ENCODE measurements around the gene PTPRE.

Gene PTPRE

DNA sequence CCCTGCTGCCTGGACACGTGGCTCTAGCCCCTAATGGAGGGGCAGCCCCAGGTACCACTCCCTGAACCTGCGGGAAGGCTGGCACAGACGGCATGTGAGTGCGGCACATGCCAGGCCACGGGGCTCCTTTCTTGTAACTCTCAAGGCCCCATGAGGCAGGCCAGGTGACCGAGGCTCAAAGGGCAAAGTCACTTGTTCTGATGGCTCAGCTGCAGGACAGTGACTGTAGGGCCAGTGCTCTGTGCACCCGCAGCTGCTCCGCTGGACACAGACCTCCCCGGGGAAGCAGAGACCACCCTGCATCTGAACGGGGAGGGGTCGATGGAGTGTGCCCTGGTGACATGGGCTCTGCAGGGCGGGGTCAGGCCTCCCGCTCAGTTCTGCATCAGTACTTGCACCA is 55.3 kb downstream of the PTPRE start:
- no peak for DNase-seq

DNA sequence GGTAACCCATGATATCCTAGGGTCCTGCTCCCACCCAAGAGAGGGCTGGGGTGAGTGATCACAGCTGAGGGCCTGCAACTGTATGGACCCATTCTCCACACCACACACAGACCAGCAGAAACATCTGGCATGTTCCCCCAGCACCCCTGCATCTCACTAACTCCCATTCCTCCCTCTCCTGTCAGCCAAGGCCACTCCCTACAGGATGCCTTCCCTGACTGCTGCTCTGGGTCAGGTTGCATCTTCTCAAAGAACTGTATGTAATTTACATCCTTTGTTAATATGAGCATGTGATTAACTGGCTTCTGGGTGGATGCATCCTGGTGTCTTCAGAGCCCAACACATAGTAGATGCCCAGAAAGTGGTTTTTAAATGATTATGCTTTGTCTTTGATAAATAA is 56.2 kb downstream of the PTPRE start:
- no peak for DNase-seq

DNA sequence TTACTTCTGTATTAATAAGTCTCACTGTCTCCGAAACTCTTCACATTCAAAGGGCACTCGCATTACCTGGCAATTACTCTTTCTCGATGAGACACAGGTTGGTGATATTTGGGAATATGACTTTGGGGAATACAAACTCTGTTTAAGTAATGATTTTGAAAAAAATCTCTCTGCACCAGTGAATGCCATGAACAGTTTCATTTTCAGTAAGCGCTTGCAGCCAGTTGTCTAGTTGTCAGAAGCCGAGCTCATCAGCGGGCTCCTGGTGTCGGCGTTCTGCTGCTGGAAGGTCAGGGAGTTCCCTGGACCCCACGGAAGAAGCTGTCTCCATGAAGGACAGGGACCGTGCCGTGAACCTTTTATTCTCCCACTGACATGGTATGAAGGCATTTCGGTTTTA is 57.7 kb downstream of the PTPRE start:
- no peak for DNase-seq

DNA sequence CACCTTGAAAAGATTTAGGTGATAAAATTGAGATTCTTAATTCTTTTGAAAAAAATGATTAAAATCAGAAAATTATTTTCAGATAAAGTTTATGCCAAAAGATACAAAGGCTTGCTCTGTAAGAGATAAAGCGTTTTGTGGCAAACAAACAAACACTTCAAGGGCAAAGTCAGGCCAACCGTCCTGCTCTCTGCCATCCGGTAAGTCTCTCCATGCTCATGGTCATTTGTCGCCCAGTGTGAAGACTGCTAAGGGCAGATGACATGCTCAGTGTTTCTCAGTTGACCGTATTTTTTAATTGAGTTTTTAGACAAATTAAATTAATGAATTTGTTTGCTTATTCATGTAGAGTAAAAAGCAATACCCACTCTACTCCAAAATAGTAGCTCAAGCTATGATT is 60.0 kb downstream of the PTPRE start:
- DNase-seq: no peak

DNA sequence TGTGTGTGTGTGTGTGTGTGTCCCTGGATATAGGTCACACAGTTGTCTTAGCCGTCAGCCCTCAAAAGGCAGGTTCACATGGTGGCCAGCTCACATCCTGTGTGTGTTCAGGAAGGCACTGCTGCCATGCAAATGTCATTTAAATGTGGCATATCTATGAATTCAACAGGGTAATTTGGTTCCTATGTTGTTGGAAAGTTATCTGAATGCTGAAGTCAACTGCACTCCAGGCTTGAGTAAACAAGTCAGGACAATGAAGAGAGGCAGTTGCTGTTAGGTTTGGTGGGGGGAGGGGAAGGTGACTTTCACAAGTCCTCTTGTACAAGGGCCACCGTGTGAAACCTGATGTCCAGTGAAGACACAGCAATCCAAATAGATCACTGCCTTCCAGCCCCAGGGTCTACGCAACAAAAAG is 61.1 kb downstream of the PTPRE start:
- no peak for DNase-seq

DNA sequence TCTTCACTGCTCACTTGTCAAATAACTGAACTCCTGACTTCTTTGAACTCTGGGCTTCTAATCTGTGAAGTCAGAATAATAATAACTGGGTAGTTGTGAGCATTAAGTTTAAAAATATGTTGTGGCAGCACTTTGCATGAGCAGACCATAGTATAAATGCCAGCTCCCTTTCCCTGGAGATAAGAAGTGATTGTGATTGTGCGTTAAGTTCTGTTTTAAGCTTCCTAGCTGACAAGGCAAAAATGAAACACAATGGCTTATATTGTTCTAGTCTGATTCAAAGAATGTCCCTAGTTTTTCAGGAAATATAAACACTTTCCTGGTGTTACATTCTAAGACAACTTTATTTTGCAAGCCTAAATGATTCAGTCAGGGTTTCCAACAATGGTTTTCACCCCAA is 61.8 kb downstream of the PTPRE start:
- no peak for DNase-seq

DNA sequence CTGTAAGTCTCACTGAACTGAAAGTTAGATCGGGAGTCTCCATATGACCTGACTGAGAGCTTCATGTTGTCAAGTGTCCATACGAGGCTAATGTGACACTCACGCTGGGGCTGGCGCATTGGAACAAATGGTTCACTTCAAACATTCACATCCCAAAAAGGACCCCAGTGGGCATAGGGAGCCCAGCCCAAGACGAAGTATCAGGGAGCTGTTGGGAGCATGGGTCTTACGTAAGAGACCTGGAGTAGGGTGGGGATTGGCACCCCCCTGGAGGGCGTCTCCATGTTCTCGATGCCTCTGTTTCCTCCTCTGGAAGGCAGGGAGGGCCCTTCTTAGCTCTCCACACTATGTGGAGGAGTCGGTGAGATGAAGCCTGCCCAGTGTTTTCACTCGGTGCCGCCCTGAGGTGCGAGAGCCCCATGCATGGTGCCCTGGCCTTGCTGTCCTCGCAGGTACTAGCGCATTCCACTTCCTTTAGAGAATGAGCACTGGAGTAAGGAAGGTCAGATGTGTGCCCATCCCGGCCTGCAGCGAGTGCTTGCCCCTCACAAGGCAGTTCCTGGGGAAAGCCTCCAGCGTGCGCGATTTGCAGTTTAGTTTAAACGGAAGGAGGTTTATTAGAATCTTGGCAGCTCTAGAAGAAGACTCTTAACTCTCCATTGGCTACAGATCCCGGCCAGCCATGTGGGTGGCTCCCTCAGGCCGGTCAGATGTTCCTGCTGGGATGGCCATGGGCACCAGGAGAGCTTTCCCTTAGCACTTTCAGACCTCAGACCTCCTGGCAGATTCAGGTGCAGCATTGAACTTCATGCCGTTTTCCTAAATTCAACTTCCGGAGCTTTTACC is 64.4 kb downstream of the PTPRE start:
- DNase-seq: no peak

DNA sequence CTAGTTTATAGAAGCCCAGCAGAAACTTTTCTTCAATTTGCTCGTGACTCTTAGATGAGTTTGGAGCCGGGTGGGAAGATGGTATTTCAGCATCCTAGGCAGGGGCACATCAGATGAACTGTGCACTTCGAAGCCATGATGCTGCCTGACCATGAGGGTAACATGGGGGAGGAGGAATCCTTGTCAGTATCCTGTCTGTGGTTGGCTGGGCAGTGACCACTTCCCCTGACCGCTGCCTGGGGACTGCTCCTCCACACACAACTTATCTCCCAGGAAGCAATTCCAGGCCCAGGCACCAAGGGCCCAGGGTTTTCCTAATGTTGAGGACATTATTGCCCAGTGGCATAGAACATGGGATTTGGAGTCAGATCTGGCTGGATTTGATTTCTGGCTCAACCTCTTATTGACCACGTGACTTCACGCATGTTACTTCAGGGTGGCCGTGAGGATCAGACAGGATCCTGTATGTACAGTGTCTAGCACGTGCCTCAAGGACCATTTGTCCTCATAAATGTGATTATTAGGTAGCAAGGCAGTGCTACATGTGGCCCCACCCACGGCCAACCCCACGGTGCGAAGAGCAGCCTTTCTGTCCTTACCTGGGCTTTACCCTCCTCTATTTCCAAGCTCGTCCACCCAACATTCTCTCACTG is 65.2 kb downstream of the PTPRE start:
- DNase-seq: no peak

DNA sequence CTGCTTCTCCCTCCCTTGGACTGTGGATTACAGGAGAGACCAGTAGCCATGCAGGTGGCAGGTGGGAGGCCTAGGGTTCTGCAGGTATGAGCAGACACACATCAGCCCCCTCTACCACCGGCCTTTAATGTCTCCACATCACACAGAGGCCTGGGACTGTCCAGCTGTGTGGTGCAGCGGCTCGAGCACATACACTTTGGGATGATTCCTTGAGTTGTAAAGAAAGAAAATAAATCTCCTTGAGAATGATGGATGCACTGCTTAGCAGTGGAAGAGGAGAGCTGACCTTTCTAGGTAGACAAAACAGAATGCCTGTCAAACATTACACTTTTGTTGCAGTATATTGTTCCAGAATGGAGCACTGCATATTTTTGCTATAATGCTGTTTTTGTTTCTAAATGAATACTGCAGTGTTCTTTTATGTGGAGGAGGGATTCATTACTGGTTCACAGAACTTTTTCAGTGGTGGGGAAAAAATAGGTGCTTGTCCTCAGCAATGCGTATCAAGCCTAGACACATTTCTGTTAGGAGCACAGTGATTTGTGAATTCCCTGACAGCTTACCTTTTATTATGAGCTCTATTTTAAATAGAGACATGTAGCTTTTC is 66.0 kb downstream of the PTPRE start:
- DNase-seq: no peak

DNA sequence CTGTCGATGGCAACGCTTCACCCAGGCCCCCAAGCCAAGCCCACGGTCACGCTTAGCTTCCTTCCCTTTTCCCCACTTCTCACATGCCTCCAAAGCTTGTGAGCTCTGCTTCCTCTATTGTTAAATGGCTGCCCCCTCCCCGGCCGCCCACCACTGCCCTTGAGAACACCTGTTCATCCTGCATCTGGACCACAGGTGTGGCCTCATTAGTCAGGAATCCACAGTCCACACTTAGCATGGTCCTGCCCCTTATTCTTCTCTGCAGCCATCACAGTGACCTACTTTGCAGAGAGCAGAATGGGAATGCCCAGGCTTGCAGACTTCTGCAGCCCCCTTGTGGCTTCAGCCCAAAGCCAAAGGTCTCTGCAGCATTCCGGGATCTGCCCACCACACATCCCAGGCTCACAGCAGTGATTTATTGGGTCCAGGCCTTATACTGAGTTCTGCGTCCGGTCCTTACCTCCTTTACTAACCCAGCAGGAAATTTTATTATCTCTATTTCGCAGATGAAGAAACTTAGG is 66.9 kb downstream of the PTPRE start:
- no peak for DNase-seq

DNA sequence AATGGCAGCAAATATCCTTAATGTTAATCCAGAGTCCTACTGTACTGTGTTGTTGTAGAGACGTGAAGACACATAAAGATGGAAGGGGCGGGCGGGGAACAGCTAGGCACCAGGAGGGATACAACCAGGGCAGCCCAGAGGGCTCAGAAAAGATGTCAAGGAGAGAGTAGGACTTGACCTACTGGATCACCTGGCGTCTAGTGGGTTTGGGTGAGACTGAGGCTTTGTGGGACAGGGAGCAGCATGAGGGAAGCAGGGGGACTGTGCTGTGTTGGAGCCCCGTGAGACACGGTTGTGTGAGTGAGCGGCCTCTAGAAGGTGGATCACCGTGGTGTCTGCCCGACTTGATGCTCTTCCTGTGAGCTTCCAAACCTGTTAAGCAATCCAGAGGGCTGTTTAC is 68.0 kb downstream of the PTPRE start:
- no peak for DNase-seq

DNA sequence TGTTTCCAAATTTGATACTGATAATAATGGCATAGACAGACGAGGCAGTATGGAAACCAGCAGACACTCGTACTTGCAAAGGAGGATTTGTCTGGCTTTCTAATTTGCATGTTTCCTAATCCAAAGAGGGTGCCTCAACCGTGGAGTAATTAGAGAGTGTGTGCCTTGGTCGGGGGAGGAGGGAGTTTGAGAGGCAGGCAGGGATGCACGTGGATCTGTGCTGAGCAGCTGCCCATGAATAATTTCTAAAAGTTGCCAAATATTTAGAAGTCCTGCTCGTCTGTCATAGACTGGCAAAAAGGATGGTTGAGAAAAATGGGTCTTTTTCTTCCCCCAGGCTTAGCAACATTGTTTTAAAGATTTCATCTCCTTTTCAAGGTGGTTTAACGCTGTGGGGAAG is 69.4 kb downstream of the PTPRE start:
- no peak for DNase-seq

DNA sequence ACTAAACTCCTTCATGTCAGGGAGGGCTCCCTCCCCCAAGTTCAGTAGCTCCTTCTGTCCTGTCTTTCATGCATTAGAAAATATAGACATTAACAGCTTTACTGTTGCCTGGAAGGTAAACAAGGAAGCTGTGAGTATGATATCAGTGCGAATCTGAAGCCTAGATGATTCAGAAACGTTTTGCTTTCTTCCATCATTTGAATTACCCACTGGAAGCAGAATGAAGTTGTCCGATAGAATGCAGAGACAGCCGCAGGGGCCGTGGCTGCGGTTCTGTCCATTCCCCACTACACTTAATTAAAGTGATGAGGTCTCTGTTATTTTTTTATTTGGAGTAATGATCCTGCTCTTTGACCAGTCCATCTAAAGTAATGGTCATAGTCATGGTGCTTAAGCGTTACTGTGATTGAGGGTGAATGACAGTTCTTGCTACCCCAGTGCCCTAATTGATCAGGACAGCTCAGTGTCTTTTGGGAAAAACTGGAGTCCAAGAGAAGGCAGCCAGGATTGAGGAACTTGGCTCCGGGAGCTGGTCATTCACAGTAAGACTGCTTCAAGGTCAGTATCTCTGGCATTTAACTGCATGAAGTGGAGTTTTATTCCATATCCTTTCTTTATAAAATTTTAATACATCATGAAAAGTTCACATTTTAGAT is 69.9 kb downstream of the PTPRE start:
- DNase-seq: no peak

DNA sequence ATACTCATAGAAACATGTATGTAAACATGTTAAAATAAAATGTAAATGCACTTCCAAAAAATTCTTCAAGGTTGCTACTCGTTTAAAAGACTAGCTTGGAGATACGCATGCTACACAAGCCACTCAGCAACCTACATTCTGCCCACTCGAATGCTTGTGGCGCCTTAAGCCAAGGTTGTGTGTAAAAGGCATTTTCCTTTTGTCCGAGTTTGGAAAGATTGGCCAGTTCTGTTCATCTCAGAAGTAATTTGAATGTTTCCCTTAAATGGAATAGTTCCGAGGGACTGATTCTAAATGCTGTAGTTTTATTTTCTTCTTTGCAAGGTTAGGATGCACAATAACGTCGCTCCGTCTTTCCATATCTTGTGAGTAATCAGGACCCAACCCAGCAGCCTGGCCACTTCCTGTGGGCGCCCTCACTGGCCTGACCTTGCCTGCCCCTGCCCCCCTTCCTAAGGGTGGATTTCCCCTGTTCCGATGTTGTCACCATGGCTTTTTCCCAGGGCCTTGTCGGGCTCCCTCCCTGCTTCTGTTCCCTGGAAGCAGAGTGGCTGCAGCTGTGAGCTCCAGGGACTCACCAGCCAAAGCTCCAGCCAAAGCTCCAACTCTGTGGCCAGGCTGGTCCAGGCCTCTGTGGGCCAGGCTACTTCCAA is 70.6 kb downstream of the PTPRE start:
- no peak for DNase-seq

DNA sequence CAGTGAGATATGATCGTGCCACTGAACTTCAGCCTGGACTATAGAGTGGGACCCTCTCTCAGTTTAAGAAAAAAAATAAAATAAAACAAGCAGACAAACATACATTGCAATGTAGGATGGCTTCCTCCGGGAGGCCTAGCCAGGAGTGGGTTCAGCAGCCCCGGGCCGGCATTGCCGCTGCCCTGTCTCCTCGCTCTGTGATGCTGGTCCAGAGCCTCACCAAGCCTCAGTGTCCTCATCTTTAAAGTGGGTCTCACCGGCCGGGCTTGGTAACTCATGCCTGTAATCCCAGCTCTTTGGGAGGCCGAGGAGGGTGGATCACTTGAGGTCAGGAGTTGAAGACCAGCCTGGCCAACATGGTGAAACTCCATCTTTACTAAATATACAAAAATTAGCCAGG is 71.6 kb downstream of the PTPRE start:
- DNase-seq: no peak

DNA sequence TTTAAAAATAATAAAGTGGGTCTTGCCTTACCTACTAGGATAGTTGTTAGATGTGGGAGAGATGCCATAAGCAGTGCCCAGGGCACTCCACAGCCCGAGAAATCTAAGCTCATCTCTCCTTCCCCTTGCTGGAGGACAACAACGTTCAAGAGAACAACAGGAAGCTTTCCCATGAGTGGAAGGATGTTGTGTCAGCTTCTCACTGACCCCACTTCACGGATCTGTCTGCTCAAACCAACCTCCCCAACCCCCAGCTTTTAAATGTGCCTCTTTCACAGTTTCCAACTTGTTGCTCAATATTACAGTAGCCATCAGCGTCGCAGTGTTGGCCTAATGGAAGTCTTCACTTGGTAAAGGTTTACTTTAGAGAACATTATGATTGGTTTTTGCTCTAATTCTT is 72.1 kb downstream of the PTPRE start:
- no peak for DNase-seq

DNA sequence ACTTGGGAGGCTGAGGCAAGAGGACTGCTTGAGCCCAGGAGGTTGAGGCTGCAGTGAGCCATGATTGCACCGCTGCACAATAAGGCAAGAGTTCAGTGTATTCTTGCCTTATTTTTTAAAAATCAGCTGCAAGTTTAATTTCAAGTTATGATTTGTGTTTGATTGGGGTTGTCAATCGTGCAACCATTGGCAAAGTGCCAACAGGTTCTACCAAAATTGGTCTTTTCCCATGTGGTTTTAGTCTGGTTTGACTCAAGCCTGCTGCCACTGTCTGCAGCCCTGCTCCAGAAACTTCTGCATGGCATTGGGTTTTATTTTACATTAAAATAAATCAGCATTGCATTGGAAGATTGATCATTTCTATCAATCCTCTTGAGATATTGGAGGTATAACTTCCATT is 72.7 kb downstream of the PTPRE start:
- DNase-seq: no peak

DNA sequence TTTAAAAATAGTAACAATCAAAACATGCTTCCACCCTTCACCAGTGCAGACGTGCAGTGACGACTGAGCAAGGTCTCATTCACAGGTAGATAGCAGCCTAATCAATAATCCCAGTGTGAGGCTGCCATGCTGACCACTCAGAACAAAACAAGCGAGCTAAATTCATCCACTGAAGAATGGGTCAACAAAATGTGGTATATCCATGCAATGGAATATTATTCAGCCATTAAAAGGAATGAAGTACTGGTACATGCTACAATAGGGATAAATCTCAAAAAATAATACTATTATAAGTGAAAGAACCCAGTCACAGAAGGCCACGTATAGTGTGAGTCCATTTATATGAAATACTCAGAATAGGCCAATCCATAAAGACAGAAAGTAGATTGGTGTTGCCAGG is 74.0 kb downstream of the PTPRE start:
- no peak for DNase-seq

DNA sequence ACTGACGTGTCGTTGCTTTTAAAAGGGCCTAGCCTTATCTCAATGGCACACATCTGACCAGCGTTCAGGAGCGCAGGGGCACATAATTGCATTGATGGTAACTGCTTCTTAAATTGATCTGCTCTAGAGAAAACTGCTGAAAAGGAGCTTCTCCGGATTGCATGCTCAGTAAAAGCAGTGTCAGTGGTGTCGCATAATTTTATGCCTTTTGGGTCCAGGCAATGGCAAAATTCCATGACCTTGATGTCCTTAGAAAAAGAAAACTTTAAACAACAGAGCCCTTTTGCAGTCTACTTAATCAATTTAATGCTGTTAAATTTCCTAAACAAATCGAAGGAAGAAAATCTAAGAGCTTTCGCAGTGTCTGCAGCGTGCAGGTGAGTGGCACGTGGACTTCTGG is 75.7 kb downstream of the PTPRE start:
- DNase-seq: no peak

DNA sequence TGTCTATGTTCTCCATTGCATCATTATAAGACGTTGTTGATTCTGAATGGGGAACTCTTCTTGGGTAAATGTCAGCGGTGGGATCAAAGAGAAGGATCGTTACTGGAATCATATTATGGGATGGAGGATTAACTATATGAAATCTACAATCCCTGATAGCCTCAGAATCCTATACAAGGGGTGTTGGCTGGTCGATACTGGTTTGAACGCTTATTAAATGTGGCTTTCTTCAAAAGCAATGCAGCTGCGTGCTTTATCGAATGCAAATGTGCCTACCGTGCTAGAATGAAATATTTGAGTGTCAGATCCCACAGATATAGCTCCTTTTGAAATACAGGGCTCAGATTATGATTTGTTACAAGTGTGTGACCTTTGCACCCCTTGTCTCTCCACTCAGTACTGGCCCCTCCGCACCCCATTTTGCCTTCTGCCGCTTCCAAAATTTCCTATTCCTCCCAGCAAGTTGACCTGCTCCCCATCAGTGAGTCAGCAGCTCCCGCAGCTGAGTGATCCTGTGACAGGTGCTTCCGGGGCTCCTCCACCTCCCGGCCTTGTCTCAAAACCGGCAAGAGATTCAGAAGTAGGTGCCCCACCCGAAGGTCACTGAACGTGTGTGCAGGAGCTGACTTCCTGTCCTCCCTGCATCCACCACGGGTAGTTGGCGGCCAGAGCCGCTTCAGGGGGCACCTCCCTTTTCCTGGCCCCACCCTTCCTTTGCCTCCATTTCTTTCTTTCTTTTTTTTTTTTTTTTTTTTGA is 76.6 kb downstream of the PTPRE start:
- DNase-seq: no peak

DNA sequence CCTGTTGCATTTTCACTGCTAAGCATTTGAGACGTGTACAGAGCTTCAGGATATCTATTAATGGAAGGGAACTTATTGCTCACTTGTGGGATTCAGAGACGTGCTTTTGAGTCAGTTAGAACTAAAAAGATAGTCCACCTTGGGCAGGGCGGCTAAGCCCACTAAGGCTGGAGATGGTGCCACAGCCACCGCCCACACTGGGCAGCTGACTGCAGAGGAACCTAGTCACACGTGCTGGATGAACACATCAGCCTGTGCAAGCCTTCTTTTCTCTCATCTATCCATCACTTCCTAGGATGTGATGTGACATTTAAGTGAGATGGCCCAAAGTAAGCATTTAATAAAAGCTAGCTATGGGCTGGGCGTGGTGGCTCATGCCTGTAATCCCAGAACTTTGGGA is 78.0 kb downstream of the PTPRE start:
- DNase-seq: no peak
